Ishikawa (cell line): ENCODE results near the gene NCF4.

Experiments
- CEBPB ChIP-seq: IDR thresholded peaks from 2 replicates; pipeline ENCODE4 v1.6.1; 2012
- CREB1 ChIP-seq: IDR thresholded peaks from 2 replicates; pipeline ENCODE4 v1.6.1; 2012; ENCODE audit warnings: low read depth
- EGR1 ChIP-seq: IDR thresholded peaks from 2 replicates; pipeline ENCODE4 v1.6.1; 2012
- EP300 ChIP-seq: IDR thresholded peaks from 2 replicates; pipeline ENCODE4 v1.6.1; 2012; ENCODE audit warnings: borderline replicate concordance
- FOXM1 ChIP-seq: IDR thresholded peaks from 2 replicates; pipeline ENCODE4 v1.6.1; 2012; ENCODE audit warnings: low read depth, borderline replicate concordance
- NFIC ChIP-seq: IDR thresholded peaks from 2 replicates; pipeline ENCODE4 v1.6.1; 2012
- RAD21 ChIP-seq: IDR thresholded peaks from 2 replicates; pipeline ENCODE4 v1.6.1; 2012; ENCODE audit warnings: low read depth
- TAF1 ChIP-seq: IDR thresholded peaks from 2 replicates; pipeline ENCODE4 v1.6.1; 2012; ENCODE audit warnings: low read depth, mild to moderate bottlenecking
- ZBTB7A ChIP-seq: IDR thresholded peaks from 2 replicates; pipeline ENCODE4 v1.6.1; 2012; ENCODE audit warnings: low read depth
- TF ChIP-seq, protein P1 (sequence below): IDR thresholded peaks from 2 replicates; pipeline ENCODE4 v1.6.1; 2012; ENCODE audit warnings: low read depth, mild to moderate bottlenecking
- TF ChIP-seq, protein P2 (sequence below): IDR thresholded peaks from 2 replicates; pipeline ENCODE4 v1.6.1; 2012
- TF ChIP-seq, protein P3 (sequence below): IDR thresholded peaks from 2 replicates; pipeline ENCODE4 v1.6.1; 2012

DNA sequence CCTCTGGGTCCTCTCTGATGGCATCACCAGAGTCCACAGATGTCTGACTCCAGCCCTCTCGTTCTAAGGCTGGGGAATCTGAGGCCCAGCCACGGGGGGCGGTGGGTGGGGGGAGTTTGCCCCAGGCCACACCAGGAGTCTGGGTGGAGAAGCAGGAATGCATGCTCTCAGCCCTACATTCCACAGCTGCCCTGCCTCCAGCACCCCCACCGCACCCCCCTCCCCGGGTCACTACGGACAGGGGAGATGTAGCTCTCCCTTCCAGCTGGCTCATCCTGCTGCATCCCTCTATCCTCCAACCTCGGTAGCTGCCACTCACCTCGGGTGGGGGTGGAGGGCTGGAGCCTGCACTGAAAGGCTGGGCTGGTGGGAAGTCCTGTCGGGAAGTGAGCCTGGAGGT is 41.7 kb upstream of the NCF4 start:
- TF ChIP-seq CREB1 (no peak), RAD21 (no peak), EP300 (no peak), CEBPB (no peak), EGR1 (no peak), FOXM1 (no peak), TAF1 (no peak), ZBTB7A (no peak), NFIC (no peak)
- TF ChIP-seq, protein P1, sequence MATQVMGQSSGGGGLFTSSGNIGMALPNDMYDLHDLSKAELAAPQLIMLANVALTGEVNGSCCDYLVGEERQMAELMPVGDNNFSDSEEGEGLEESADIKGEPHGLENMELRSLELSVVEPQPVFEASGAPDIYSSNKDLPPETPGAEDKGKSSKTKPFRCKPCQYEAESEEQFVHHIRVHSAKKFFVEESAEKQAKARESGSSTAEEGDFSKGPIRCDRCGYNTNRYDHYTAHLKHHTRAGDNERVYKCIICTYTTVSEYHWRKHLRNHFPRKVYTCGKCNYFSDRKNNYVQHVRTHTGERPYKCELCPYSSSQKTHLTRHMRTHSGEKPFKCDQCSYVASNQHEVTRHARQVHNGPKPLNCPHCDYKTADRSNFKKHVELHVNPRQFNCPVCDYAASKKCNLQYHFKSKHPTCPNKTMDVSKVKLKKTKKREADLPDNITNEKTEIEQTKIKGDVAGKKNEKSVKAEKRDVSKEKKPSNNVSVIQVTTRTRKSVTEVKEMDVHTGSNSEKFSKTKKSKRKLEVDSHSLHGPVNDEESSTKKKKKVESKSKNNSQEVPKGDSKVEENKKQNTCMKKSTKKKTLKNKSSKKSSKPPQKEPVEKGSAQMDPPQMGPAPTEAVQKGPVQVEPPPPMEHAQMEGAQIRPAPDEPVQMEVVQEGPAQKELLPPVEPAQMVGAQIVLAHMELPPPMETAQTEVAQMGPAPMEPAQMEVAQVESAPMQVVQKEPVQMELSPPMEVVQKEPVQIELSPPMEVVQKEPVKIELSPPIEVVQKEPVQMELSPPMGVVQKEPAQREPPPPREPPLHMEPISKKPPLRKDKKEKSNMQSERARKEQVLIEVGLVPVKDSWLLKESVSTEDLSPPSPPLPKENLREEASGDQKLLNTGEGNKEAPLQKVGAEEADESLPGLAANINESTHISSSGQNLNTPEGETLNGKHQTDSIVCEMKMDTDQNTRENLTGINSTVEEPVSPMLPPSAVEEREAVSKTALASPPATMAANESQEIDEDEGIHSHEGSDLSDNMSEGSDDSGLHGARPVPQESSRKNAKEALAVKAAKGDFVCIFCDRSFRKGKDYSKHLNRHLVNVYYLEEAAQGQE = no peak
- TF ChIP-seq, protein P2, sequence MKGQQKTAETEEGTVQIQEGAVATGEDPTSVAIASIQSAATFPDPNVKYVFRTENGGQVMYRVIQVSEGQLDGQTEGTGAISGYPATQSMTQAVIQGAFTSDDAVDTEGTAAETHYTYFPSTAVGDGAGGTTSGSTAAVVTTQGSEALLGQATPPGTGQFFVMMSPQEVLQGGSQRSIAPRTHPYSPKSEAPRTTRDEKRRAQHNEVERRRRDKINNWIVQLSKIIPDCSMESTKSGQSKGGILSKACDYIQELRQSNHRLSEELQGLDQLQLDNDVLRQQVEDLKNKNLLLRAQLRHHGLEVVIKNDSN = no peak
- TF ChIP-seq, protein P3, sequence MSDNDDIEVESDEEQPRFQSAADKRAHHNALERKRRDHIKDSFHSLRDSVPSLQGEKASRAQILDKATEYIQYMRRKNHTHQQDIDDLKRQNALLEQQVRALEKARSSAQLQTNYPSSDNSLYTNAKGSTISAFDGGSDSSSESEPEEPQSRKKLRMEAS = no peak
